HG03575 (cell line): ENCODE measurements around the gene CD68.

Experiments used
- ATAC-seq: cut with Tn5 transposase; IDR thresholded peaks from one replicate; pipeline ENCODE4 v1.9.1; 2021; ENCODE audit not compliant: unreplicated experiment, insufficient number of reproducible peaks, low FRiP score; ENCODE audit errors: extremely low read depth

CD68 gene

GRCh38 chr17:7579001-7579833, at the start of gene CD68:
Gene CD68 (plus strand): TSS chr17:7579638. CDS start chr17:7579678, 40 bp downstream.
- ATAC-seq: no peak

DNA sequence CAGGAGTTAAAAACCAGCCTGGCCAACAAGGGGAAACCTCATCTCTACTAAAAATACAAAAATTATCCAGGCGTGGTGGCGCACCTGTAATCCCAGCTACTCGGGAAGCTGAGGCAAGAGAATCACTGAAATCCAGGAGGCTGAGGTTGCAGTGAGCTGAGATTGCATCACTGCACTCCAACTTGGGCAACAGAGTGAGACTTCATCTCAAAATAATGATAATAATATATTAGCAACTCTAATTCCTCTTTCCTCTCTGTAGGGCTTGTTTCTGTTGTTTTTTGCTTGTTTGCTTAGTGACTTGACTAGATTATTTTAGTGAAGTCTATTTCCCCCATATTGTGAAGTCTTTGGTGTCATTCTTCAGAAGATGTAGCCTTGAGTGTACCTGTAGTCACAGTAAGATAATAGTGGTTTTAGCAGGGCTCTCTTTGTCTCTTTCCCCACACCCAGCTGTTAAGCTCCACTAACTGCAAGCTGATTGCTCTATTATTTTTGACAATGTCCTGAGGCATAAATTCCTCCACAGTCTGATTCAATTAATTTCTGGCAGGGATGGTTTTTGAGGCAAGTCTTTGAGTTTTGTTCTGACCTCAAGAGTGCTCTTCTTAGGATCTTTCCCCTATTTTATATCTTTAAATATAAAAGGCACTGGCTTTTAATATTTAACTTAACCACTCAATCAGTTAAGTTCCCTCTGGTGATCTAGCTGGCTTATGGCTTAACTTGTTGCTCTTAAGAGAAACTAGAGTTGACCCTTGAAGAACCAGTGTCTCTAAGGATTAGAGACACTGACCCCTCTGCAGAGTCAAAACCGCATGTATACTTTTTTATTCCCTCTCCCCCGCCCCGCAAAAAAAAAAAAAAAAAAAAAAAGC, 49.2 kb upstream of the CD68 start:
- no peak for ATAC-seq

GRCh38 chr17:7538050-7538449, 41.4 kb upstream of the CD68 start:
- no peak for ATAC-seq

DNA sequence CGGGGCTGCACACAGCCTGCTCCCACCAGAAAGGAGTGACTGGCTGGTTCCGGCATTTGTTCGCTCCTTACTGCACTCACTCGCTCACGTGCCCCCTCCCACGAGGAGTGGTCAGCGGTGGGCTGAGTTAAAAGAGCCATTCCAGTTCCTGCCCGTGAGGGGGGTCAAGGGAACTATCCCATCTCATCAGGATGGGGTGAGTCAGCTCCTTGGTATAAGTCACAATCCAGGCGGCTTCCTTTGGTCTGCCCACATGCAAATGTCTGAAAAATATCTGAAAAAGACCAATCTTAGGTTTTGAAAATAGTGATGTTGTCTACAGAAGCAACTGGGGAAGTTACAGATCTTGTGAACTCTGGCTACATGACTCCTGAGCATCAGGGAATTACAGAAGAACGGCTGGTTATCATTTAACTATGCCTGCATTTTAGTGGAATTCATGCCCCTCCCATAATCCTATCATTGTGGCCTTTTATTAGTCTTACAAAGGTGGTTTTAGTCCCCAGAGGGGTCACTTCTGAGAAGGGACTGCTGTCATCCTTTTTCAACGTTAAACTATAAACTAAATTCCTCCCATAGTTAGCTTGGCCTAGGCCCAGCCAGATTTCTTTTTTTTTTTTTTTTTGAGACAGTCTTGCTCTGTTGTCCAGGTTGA, 40.4 kb upstream of the CD68 start:
- no peak for ATAC-seq

- no peak for ATAC-seq
Observed at GRCh38 chr17:7541074-7541621, 38.3 kb upstream of the CD68 start.

GRCh38 chr17:7544911-7545310, 34.5 kb upstream of the CD68 start:
- no peak for ATAC-seq

DNA sequence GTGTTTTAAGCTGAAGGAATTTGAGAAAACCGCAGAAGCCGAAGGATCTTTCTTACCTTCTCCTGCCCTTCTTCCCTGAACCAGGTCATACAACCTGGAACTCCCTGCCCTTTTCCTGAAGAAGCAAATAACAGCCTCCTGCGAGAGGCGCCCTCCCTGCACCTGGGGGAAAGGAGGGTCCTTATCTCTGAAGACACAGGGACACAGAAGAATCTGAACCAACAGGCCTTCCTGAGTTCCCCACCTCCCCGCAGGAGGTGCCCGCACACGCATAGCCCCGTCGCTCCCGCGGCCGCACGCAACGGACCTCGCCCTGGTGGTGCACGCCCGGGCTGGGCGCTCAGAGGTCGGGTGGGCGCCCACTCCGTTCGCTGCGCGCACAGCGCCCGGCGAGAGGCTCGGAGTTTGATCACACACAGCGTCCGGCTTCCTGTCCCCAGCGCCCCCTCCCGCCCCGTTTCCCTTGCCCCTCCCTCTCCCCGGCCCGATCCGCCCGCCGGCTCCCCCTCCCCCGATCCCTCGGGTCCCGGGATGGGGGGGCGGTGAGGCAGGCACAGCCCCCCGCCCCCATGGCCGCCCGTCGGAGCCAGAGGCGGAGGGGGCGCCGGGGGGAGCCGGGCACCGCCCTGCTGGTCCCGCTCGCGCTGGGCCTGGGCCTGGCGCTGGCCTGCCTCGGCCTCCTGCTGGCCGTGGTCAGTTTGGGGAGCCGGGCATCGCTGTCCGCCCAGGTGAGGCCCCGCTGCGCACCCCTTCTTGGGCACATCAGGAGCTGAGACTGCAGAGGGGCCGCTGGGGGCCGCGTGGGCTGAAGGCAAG, 30.6 kb upstream of the CD68 start, which contains the start of gene TNFSF12:
TNFSF12 (plus strand) TSS at position 474 of the 816 bp plus-strand sequence; CDS start at position 570, 96 bp downstream.
- no peak for ATAC-seq

- no peak for ATAC-seq
Observed at GRCh38 chr17:7549401-7550055, 29.9 kb upstream of the CD68 start.

DNA sequence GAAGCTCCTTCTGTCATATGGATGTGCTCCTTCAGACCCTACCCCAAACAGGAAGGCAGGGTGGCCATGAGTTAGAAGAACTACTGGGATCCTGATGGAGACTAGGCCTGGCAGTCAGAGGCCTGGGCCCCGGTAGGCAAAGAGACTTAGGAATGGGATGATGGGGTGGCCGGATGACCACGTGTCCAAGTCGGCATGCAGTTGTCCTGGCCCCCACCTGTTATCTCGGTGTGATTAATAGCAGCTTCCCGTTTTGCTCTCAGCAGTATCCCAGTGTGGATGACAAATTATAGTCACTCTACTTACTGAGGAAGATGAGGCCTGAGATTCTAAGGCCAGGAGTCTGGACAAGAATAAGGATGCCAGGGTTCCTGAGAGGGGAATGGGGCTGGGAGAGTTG, 29.1 kb upstream of the CD68 start:
- no peak for ATAC-seq

DNA sequence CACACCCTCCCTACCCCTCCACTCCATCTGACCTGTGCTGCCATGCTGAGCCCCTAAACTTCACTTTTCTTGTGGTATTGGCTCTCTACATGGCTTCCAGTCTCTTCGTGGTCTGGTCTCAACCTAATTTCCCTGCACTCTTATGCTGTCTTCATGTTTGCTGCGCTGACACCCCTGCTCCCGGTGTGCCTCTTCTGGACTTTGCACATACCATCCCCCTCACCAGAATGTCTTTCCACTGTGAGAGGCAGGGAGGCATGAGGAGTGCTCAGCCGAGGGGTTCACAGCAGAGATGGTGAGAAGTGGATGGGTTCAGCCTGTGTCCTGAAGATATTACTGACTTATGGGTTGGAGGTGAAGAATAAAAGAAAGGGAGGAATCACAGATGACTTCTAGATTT, 28.0 kb upstream of the CD68 start:
- ATAC-seq: no peak

DNA sequence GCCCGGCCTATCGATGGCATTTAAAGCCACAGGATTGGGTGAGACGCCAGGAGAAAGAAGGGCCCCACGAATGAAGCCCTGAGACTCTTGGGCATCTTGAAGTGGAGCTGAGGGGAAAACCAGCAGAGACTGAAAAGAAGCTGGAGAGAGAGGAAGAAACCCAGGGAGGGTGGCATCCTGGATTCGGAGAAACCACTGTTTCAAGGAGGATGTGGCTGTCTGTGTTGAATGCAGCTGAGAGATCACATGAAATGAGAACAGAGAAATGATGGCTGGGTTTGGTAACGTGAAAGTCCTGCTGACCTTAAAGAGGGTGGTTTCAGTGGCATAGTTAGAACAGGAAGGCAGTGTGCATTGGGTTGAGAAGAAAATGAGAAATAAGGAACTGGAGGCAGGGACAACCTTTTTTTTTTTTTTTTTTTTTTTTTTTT, 26.8 kb upstream of the CD68 start:
- peak; percentile 64 for ATAC-seq

DNA sequence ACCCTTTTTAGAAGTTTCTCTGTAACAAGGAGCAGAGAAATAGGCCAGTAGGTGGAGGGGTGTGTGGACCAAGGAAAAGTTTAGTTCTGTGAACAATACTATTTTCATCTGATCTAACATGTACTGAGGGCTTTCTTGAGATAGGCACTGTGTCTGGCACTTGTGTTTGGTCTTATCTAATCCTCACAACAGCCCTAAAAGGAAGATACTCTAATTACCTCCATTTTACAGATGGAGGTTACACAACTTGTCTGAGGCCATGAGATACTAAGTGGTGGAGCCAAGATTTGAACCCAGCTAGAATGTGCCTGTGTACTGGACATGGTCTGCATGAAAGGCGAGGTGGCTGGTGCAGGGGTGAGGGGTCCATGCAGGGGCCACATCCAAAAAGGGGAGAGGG, 26.1 kb upstream of the CD68 start:
- ATAC-seq: no peak

- no peak for ATAC-seq
Observed at GRCh38 chr17:7555320-7555948, 24.0 kb upstream of the CD68 start.

DNA sequence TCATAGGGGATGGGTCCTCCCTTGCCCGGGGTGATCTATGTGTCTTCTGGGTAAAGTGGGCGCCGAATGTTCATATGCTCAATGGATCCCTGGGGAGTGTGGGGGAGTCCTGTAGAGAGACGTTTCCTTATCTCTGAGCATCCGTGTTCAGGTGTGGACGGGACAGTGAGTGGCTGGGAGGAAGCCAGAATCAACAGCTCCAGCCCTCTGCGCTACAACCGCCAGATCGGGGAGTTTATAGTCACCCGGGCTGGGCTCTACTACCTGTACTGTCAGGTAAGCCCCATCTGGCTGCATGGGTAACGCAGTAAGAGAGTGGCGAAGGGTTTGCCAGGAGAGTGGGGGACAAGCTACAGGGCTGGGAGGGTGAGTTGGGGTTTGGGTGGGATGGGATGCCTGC, 22.8 kb upstream of the CD68 start:
- no peak for ATAC-seq

DNA sequence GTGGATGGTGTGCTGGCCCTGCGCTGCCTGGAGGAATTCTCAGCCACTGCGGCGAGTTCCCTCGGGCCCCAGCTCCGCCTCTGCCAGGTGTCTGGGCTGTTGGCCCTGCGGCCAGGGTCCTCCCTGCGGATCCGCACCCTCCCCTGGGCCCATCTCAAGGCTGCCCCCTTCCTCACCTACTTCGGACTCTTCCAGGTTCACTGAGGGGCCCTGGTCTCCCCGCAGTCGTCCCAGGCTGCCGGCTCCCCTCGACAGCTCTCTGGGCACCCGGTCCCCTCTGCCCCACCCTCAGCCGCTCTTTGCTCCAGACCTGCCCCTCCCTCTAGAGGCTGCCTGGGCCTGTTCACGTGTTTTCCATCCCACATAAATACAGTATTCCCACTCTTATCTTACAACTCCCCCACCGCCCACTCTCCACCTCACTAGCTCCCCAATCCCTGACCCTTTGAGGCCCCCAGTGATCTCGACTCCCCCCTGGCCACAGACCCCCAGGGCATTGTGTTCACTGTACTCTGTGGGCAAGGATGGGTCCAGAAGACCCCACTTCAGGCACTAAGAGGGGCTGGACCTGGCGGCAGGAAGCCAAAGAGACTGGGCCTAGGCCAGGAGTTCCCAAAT, 22.2 kb upstream of the CD68 start:
- ATAC-seq: no peak

DNA sequence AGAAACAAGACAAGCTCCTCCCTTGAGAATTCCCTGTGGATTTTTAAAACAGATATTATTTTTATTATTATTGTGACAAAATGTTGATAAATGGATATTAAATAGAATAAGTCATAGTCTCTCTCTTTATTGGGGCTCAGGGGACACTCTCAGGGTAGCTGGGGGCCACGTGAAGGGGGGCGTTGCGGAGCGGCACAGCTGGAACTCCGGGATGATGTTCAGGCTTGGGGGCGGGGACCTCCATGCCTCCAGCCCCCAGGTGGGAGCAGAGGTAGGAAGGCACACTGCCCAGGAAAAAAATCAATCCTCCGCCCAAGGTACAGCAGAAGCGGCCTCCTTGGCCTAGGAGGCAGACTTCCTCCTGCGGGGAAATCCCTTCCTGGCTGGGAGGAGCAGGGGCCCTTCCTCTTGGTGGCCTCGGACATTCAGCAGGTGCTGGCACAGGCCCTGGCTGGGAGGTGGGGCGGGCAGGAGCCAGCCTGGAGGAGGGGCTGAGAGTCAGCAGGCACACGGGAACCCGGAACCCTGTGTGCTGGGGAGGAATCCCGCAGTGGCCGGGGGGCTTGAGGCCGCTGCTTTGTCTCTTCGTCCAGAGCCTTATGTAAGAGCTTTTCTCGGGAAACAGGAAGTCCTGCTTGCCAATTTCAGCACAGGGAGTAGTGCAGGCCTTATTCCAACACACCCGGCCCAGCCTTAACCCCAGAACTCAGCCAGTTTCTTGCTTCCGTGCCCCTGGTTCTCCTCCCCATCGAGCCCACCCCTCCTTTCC, 21.5 kb upstream of the CD68 start:
- ATAC-seq: no peak
